ENCODE data around the gene PIK3C3.

GRCh38 chr18:42018831-42019230, 63.8 kb downstream of the PIK3C3 start:
- TF ChIP-seq CTCF (IDR thresholded peaks at IDR 0.05) (no peak), POLR2A (IDR thresholded peaks at IDR 0.05) (no peak)

Measured in adrenal gland (tissue), 5 donors.